Activated CD8-positive, alpha-beta memory T cell treated with anti-CD3 and anti-CD28 coated beads, Interleukin-2, amount 10 ng/mL, durations not matched to agents 7 days and 5 days (primary cell): Measurements from ENCODE around the gene TMEM255A. TPM values are rescaled to one million over a fixed set of nuclear protein-coding genes. Genes with fewer than 3 reads are reported as not detected.

Experiments
- ATAC-seq: fragments of 150-1000 bp; cut with Tn5 transposase; one replicate; pipeline ENCODE4 v1.10.0; 2021; ENCODE audit warnings: moderate library complexity
- CTCF ChIA-PET: fragments of 350-600 bp; sonication (Branson Sonifier 250); formaldehyde crosslinking; loops from one replicate; lab custom pipeline; 2021; ENCODE audit warnings: antibody characterized with exemption; lab: Charles Lee
- DNase-seq: peaks from one replicate; pipeline ENCODE4 v3.0.0-alpha.2; 2020
- H3K27ac Mint-ChIP-seq: one replicate; pipeline ENCODE4 v1.8.0; 2021; ENCODE audit warnings: mild to moderate bottlenecking, mixed read lengths
- H3K27me3 Mint-ChIP-seq: one replicate; pipeline ENCODE4 v1.8.0; 2021; ENCODE audit warnings: mixed read lengths
- H3K36me3 Mint-ChIP-seq: one replicate; pipeline ENCODE4 v1.8.0; 2021; ENCODE audit warnings: mild to moderate bottlenecking, mixed read lengths
- H3K4me1 Mint-ChIP-seq: one replicate; pipeline ENCODE4 v1.8.0; 2021; ENCODE audit warnings: mixed read lengths
- H3K4me3 Mint-ChIP-seq: one replicate; pipeline ENCODE4 v1.8.0; 2021; ENCODE audit warnings: mild to moderate bottlenecking, moderate library complexity, mixed read lengths
- H3K9me3 Mint-ChIP-seq: one replicate; pipeline ENCODE4 v1.8.0; 2022; ENCODE audit warnings: low read depth, mixed read lengths
- total RNA-seq, 2 experiments: library from RNA; stranded (reverse); gene quantifications; one replicate each; pipeline ENCODE4 v1.2.3, GENCODE V29; 2021

Gene TMEM255A
- total RNA-seq, 2 experiments from 2014 or later, result 0.15 TPM; not detected in 1

- Mint-ChIP-seq H3K4me3 (no peak overlapping the region), H3K9me3 (no peaks in the 10 kb centered on the region), H3K36me3 (no peaks in the 10 kb centered on the region), H3K27me3 (peaks cover 2% of the 10 kb centered on the region), H3K4me1 (peaks cover 2% of the 10 kb centered on the region), H3K27ac (no peak overlapping the region)
- CTCF ChIA-PET, result no interaction called here
- DNase-seq (no peak), ATAC-seq (no peak)
These were observed 37.1 kb downstream of the TMEM255A start for GRCh38 chrX:120274145-120274544.

- Mint-ChIP-seq H3K27ac (no peak overlapping the region), H3K4me1 (peaks cover 2% of the 10 kb centered on the region), H3K4me3 (no peak overlapping the region), H3K9me3 (no peaks in the 10 kb centered on the region), H3K36me3 (no peaks in the 10 kb centered on the region), H3K27me3 (peaks cover 2% of the 10 kb centered on the region)
- ATAC-seq, result no peak
- CTCF ChIA-PET, result no interaction called here
- DNase-seq, result no peak
These were observed 40.0 kb downstream of the TMEM255A start for GRCh38 chrX:120271218-120271617.

GRCh38 chrX:120270567-120270966 lies 40.7 kb downstream of the TMEM255A start:
- H3K27me3 Mint-ChIP-seq, result peaks cover 2% of the 10 kb centered on the region
- H3K9me3 Mint-ChIP-seq, result no peaks in the 10 kb centered on the region
- DNase-seq (no peak), ATAC-seq (no peak)
- H3K36me3 Mint-ChIP-seq, result no peaks in the 10 kb centered on the region
- no peak overlapping the region for H3K4me3 Mint-ChIP-seq
- CTCF ChIA-PET, result no interaction called here
- H3K27ac Mint-ChIP-seq, result no peak overlapping the region
- H3K4me1 Mint-ChIP-seq, result peaks cover 2% of the 10 kb centered on the region

- DNase-seq (no peak), ATAC-seq (no peak)
- Mint-ChIP-seq H3K4me1 (peaks cover 2% of the 10 kb centered on the region), H3K4me3 (no peak overlapping the region), H3K36me3 (no peaks in the 10 kb centered on the region), H3K27me3 (no peaks in the 10 kb centered on the region), H3K27ac (no peak overlapping the region), H3K9me3 (no peaks in the 10 kb centered on the region)
- CTCF ChIA-PET, result interaction anchor here (1.2 kb wide), 1 partner anchor 15 kb away, joined by 3 read pairs; no protein-coding TSS in a partner anchor
These were observed 41.8 kb downstream of the TMEM255A start for GRCh38 chrX:120269373-120270035.

GRCh38 chrX:120264341-120264740 lies 46.9 kb downstream of the TMEM255A start:
- no peak overlapping the region for H3K4me3 Mint-ChIP-seq
- DNase-seq (no peak), ATAC-seq (no peak)
- no peak overlapping the region for H3K27ac Mint-ChIP-seq
- no peaks in the 10 kb centered on the region for H3K27me3 Mint-ChIP-seq
- no peaks in the 10 kb centered on the region for H3K4me1 Mint-ChIP-seq
- H3K36me3 Mint-ChIP-seq, result no peaks in the 10 kb centered on the region
- H3K9me3 Mint-ChIP-seq, result no peaks in the 10 kb centered on the region
- CTCF ChIA-PET, result interaction anchor here (0.8 kb wide), 1 partner anchor 14 kb away, joined by 3 read pairs; the partner anchor contains the start of gene ZBTB33

- no peaks in the 10 kb centered on the region for H3K27me3 Mint-ChIP-seq
- H3K9me3 Mint-ChIP-seq, result no peaks in the 10 kb centered on the region
- H3K27ac Mint-ChIP-seq, result no peak overlapping the region
- no peak for ATAC-seq
- H3K4me1 Mint-ChIP-seq, result no peaks in the 10 kb centered on the region
- DNase-seq, result no peak
- CTCF ChIA-PET, result no interaction called here
- H3K36me3 Mint-ChIP-seq, result no peaks in the 10 kb centered on the region
- no peak overlapping the region for H3K4me3 Mint-ChIP-seq
These were observed 48.2 kb downstream of the TMEM255A start for GRCh38 chrX:120262859-120263708.

- H3K36me3 Mint-ChIP-seq, result peaks cover 9% of the 10 kb centered on the region
- H3K27ac Mint-ChIP-seq, result no peak overlapping the region
- H3K4me3 Mint-ChIP-seq, result no peak overlapping the region
- DNase-seq, result no peak
- CTCF ChIA-PET, result no interaction called here
- no peaks in the 10 kb centered on the region for H3K4me1 Mint-ChIP-seq
- no peaks in the 10 kb centered on the region for H3K9me3 Mint-ChIP-seq
- no peaks in the 10 kb centered on the region for H3K27me3 Mint-ChIP-seq
- ATAC-seq, result no peak
These were observed 50.9 kb downstream of the TMEM255A start for GRCh38 chrX:120260369-120260768.

- Mint-ChIP-seq H3K9me3 (no peaks in the 10 kb centered on the region), H3K27ac (no peak overlapping the region), H3K27me3 (no peaks in the 10 kb centered on the region), H3K4me3 (no peak overlapping the region), H3K36me3 (peaks cover 31% of the 10 kb centered on the region), H3K4me1 (peaks cover 20% of the 10 kb centered on the region)
- no peak for ATAC-seq
- DNase-seq, result no peak
- CTCF ChIA-PET, result interaction anchor here (1.5 kb wide), 1 partner anchor 16 kb away, joined by 3 read pairs; no protein-coding TSS in a partner anchor
These were observed 57.5 kb downstream of the TMEM255A start for GRCh38 chrX:120253784-120254183.

GRCh38 chrX:120251471-120252011 lies 59.7 kb downstream of the TMEM255A start:
- H3K27ac Mint-ChIP-seq, result peak overlapping the region; percentile 89
- peak overlapping the region; percentile 97 for H3K4me3 Mint-ChIP-seq
- no peaks in the 10 kb centered on the region for H3K27me3 Mint-ChIP-seq
- no peaks in the 10 kb centered on the region for H3K9me3 Mint-ChIP-seq
- DNase-seq (peak; percentile 46), ATAC-seq (no peak)
- CTCF ChIA-PET, result interaction anchor here (1.3 to 1.7 kb wide), 4 partner anchors 12 to 214 kb away, joined by 3 to 13 read pairs (median 6); partner anchors contain the start of gene TMEM255A
- H3K36me3 Mint-ChIP-seq, result peaks cover 25% of the 10 kb centered on the region
- peaks cover 28% of the 10 kb centered on the region for H3K4me1 Mint-ChIP-seq

GRCh38 chrX:120250522-120251271 lies 60.6 kb downstream of the TMEM255A start, which contains the start of gene ZBTB33:
TSS of gene ZBTB33 (plus strand) at chrX:120250812. CDS start at chrX:120253416, 2,604 bp downstream.
- H3K27me3 Mint-ChIP-seq, result no peaks in the 10 kb centered on the region
- H3K9me3 Mint-ChIP-seq, result no peaks in the 10 kb centered on the region
- DNase-seq, result peak; percentile 92
- peak within 1 kb of the TSS; percentile 97 for H3K4me3 Mint-ChIP-seq
- H3K36me3 Mint-ChIP-seq, result peaks cover 25% of the 10 kb centered on the region
- CTCF ChIA-PET, result interaction anchor here (0.8 to 1.7 kb wide), 6 partner anchors 13 to 235 kb away, joined by 3 to 13 read pairs (median 3); partner anchors contain the start of gene TMEM255A
- peaks cover 29% of the 10 kb centered on the region for H3K4me1 Mint-ChIP-seq
- ATAC-seq, result peak; percentile 99
- peak within 1 kb of the TSS; percentile 94 for H3K27ac Mint-ChIP-seq

GRCh38 chrX:120244735-120245498 lies 66.3 kb downstream of the TMEM255A start:
- H3K27ac Mint-ChIP-seq, result peak overlapping the region; percentile 86

GRCh38 chrX:120244395-120244734 lies 66.9 kb downstream of the TMEM255A start:
- Mint-ChIP-seq H3K4me3 (peak overlapping the region; percentile 94), H3K9me3 (no peaks in the 10 kb centered on the region), H3K27me3 (no peaks in the 10 kb centered on the region), H3K27ac (peak overlapping the region; percentile 86), H3K36me3 (no peaks in the 10 kb centered on the region), H3K4me1 (peaks cover 33% of the 10 kb centered on the region)
- CTCF ChIA-PET, result no interaction called here
- DNase-seq (no peak), ATAC-seq (no peak)

More at GRCh38 chrX:120244735-120245498, 66.3 kb downstream of the TMEM255A start:
- peaks cover 36% of the 10 kb centered on the region for H3K4me1 Mint-ChIP-seq
- peak; percentile 68 for DNase-seq
- CTCF ChIA-PET, result no interaction called here
- no peaks in the 10 kb centered on the region for H3K36me3 Mint-ChIP-seq
- H3K4me3 Mint-ChIP-seq, result peak overlapping the region; percentile 94
- H3K27me3 Mint-ChIP-seq, result no peaks in the 10 kb centered on the region
- ATAC-seq, result peak; percentile 81
- H3K9me3 Mint-ChIP-seq, result no peaks in the 10 kb centered on the region
